ENCODE measurements around the gene TMEM18.

- TF ChIP-seq FOXM1 (IDR thresholded peaks at IDR 0.05; ENCODE audit: borderline replicate concordance) (no peak), HDGF (IDR thresholded peaks at IDR 0.05; ENCODE audit: borderline replicate concordance) (no peak), SP1 (IDR thresholded peaks at IDR 0.05) (no peak), PKNOX1 (IDR thresholded peaks at IDR 0.05) (no peak), NFRKB (IDR thresholded peaks at IDR 0.05) (no peak), LEF1 (IDR thresholded peaks at IDR 0.05; ENCODE audit: borderline replicate concordance) (no peak), FOXK2 (IDR thresholded peaks at IDR 0.05) (no peak), BHLHE40 (IDR thresholded peaks at IDR 0.05; ENCODE audit: borderline replicate concordance) (no peak), TARDBP (IDR thresholded peaks at IDR 0.05) (no peak), ARNT (IDR thresholded peaks at IDR 0.05) (no peak), L3MBTL2 (conservative IDR thresholded peaks at IDR 0.05) (no peak), ELF4 (IDR thresholded peaks at IDR 0.05) (no peak), ZNF384 (IDR thresholded peaks at IDR 0.05) (no peak)
Measured at GRCh38 chr2:692767-693166, 15.6 kb upstream of the TMEM18 start.
